22Rv1 (cell line): ENCODE results near the gene HERPUD1.

Experiments used
- ZFX ChIP-seq: fragments of 450-650 bp; IDR thresholded peaks from 2 replicates; pipeline ENCODE4 v1.6.1; 2017; ENCODE audit warnings: antibody characterized with exemption, borderline replicate concordance
- TF ChIP-seq, protein P1 (sequence below): fragments of 450-650 bp; IDR thresholded peaks from 2 replicates; pipeline ENCODE4 v1.5.1; 2017; ENCODE audit warnings: mild to moderate bottlenecking

DNA sequence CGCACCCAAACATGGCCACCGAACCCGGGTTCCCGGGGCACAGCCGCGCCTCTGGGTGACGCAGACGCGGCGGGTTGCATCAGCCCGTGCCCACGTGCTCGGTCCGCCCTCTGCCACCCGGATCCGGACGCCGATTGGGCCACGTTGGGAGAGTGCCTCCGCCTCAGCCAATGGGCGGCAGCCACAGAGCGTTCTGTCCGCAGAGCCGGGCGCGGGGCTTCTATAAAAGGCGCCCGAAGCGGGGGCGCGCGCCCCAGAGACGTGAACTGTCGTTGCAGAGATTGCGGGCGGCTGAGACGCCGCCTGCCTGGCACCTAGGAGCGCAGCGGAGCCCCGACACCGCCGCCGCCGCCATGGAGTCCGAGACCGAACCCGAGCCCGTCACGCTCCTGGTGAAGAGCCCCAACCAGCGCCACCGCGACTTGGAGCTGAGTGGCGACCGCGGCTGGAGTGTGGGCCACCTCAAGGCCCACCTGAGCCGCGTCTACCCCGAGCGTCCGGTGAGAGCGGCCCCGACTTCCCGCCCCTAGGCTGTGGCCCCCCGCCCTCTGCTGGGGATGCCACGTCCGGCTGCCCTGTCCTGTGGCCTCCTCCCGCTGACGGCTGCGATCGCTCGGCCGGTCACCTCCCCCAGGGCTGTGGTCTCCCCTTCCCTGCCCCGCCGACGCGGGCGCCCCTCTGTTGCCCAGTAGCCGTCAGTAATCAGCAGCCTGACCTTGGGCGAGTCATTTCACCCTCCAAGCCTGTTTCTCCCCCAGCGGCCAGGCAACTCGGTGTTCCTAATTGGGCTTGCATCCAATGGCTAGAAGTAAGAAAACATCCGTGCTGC is at the start of gene HERPUD1:
- TF ChIP-seq, protein P1, sequence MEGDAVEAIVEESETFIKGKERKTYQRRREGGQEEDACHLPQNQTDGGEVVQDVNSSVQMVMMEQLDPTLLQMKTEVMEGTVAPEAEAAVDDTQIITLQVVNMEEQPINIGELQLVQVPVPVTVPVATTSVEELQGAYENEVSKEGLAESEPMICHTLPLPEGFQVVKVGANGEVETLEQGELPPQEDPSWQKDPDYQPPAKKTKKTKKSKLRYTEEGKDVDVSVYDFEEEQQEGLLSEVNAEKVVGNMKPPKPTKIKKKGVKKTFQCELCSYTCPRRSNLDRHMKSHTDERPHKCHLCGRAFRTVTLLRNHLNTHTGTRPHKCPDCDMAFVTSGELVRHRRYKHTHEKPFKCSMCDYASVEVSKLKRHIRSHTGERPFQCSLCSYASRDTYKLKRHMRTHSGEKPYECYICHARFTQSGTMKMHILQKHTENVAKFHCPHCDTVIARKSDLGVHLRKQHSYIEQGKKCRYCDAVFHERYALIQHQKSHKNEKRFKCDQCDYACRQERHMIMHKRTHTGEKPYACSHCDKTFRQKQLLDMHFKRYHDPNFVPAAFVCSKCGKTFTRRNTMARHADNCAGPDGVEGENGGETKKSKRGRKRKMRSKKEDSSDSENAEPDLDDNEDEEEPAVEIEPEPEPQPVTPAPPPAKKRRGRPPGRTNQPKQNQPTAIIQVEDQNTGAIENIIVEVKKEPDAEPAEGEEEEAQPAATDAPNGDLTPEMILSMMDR, result no peak
- TF ChIP-seq ZFX, result no peak
